Upper lobe of left lung (tissue), 4 donors: ENCODE data around the gene AR.
"Not testable (repeated sequence)": the region's sequence is repeated elsewhere in the genome, so short reads cannot be mapped to it uniquely, and the experiment has no call there.

Experiments used
- EP300 ChIP-seq, 4 donors: sonication (generic); formaldehyde crosslinking; IDR thresholded peaks; one replicate each; pipeline ENCODE4 v1.5.1; 2017; ENCODE audit warnings: antibody characterized with exemption in 4 of 4, control low read depth in 2 of 4
- POLR2AphosphoS5 ChIP-seq, 2 donors: sonication (generic); formaldehyde crosslinking; IDR thresholded peaks; one replicate each; pipeline ENCODE4 v1.5.1; 2017; ENCODE audit warnings: antibody characterized with exemption in 2 of 2
- TF ChIP-seq, protein P1 (sequence below), 6 experiments: fragments of 450-650 bp in 4 of 6; fragments of 200-600 bp in 2 of 6; sonication (generic) in 2 of 6; IDR thresholded peaks; one replicate each; pipeline ENCODE4 v1.5.1; 2016 to 2019; ENCODE audit warnings: antibody characterized with exemption in 6 of 6

GRCh38 chrX:67670717-67671116 is 126.9 kb downstream of the AR start:
- not testable (repeated sequence) for TF ChIP-seq POLR2AphosphoS5, EP300 (IDR thresholded peaks at IDR 0.05)
- TF ChIP-seq, protein P1, sequence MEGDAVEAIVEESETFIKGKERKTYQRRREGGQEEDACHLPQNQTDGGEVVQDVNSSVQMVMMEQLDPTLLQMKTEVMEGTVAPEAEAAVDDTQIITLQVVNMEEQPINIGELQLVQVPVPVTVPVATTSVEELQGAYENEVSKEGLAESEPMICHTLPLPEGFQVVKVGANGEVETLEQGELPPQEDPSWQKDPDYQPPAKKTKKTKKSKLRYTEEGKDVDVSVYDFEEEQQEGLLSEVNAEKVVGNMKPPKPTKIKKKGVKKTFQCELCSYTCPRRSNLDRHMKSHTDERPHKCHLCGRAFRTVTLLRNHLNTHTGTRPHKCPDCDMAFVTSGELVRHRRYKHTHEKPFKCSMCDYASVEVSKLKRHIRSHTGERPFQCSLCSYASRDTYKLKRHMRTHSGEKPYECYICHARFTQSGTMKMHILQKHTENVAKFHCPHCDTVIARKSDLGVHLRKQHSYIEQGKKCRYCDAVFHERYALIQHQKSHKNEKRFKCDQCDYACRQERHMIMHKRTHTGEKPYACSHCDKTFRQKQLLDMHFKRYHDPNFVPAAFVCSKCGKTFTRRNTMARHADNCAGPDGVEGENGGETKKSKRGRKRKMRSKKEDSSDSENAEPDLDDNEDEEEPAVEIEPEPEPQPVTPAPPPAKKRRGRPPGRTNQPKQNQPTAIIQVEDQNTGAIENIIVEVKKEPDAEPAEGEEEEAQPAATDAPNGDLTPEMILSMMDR (IDR thresholded peaks at IDR 0.05), result not testable (repeated sequence)
